Vagina (tissue), 2 donors: Measurements from ENCODE around the gene CFHR5. TPM values are rescaled to one million over a fixed set of nuclear protein-coding genes. Genes with fewer than 3 reads are reported as not detected.
"Not testable (repeated sequence)": the region's sequence is repeated elsewhere in the genome, so short reads cannot be mapped to it uniquely, and the experiment has no call there.

Experiments used
- DNase-seq, 2 donors: peaks; one replicate each; pipeline ENCODE4 v3.0.0-alpha.2; 2017; ENCODE audit errors: extremely low spot score in 2 of 2
- H3K27ac ChIP-seq: fragments of 200-600 bp; sonication (generic); one replicate; pipeline ENCODE4 v1.5.1; 2019
- H3K27me3 ChIP-seq: fragments of 200-600 bp; sonication (generic); one replicate; pipeline ENCODE4 v1.5.1; 2019
- H3K36me3 ChIP-seq, 2 donors: fragments of 200-600 bp; sonication (generic); one replicate each; pipeline ENCODE4 v1.5.1; 2017 to 2019
- H3K4me1 ChIP-seq: fragments of 200-600 bp; sonication (generic); one replicate; pipeline ENCODE4 v1.5.1; 2019
- H3K4me3 ChIP-seq, 2 donors: fragments of 200-600 bp; sonication (generic); 1 replicate in 1 of 2; 2 replicates in 1 of 2; pipeline ENCODE4 v1.5.1; 2016 to 2019
- H3K9me3 ChIP-seq: fragments of 200-600 bp; sonication (generic); one replicate; pipeline ENCODE4 v1.5.1; 2019
- POLR2A ChIP-seq, 2 donors: fragments of 450-650 bp; IDR thresholded peaks; one replicate each; pipeline ENCODE4 v1.6.1; 2017; ENCODE audit warnings: antibody characterized with exemption in 2 of 2, mild to moderate bottlenecking in 2 of 2, moderate library complexity in 2 of 2
- POLR2AphosphoS5 ChIP-seq, 2 donors: sonication (generic); formaldehyde crosslinking; IDR thresholded peaks; one replicate each; pipeline ENCODE4 v1.9.0; 2017; ENCODE audit warnings: antibody characterized with exemption in 2 of 2, mild to moderate bottlenecking in 2 of 2, low read depth in 1 of 2; ENCODE audit not compliant: insufficient read depth in 1 of 2
- intact Hi-C: fragments of 100-400 bp; cut with DNase I; formaldehyde crosslinking; loops from one replicate; pipeline ENCODE4 v1.15.1; 2023
- total RNA-seq: library from RNA; depleted of rRNA; stranded (reverse); fragments of >200 nt; gene quantifications from one replicate; pipeline ENCODE4 v1.2.3, GENCODE V29; 2016
- TF ChIP-seq, protein P1 (sequence below), 3 experiments: fragments of 450-650 bp in 2 of 3; fragments of 200-600 bp in 1 of 3; sonication (generic) in 1 of 3; IDR thresholded peaks; one replicate each; pipeline ENCODE4 v1.5.1; 2017 to 2019; ENCODE audit warnings: antibody characterized with exemption in 3 of 3, mild to moderate bottlenecking in 2 of 3, moderate library complexity in 2 of 3

Gene CFHR5
- total RNA-seq, 1 donor from 2014 or later = not detected

GRCh38 chr1:196980859-196981258 is 3.5 kb downstream of the CFHR5 start:
- Histone ChIP-seq H3K36me3 (no peaks in the 10 kb centered on the region), H3K27me3 (no peaks in the 10 kb centered on the region), H3K9me3 (no peaks in the 10 kb centered on the region), H3K4me3 (no peak overlapping the region), H3K27ac (no peak overlapping the region), H3K4me1 (no peaks in the 10 kb centered on the region)
- TF ChIP-seq POLR2AphosphoS5 (IDR thresholded peaks at IDR 0.05; ENCODE audit: insufficient read depth in 1 of 2, low read depth in 1 of 2) = no peak
- no peak for TF ChIP-seq POLR2A (IDR thresholded peaks at IDR 0.05)
- TF ChIP-seq, protein P1, sequence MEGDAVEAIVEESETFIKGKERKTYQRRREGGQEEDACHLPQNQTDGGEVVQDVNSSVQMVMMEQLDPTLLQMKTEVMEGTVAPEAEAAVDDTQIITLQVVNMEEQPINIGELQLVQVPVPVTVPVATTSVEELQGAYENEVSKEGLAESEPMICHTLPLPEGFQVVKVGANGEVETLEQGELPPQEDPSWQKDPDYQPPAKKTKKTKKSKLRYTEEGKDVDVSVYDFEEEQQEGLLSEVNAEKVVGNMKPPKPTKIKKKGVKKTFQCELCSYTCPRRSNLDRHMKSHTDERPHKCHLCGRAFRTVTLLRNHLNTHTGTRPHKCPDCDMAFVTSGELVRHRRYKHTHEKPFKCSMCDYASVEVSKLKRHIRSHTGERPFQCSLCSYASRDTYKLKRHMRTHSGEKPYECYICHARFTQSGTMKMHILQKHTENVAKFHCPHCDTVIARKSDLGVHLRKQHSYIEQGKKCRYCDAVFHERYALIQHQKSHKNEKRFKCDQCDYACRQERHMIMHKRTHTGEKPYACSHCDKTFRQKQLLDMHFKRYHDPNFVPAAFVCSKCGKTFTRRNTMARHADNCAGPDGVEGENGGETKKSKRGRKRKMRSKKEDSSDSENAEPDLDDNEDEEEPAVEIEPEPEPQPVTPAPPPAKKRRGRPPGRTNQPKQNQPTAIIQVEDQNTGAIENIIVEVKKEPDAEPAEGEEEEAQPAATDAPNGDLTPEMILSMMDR (IDR thresholded peaks at IDR 0.05) = no peak
- intact Hi-C loops = no loop called here
- no peak for DNase-seq

- DNase-seq, H3K9me3 ChIP-seq: not testable (repeated sequence)
Observed at GRCh38 chr1:196982247-196982646, 4.9 kb downstream of the CFHR5 start.

DNA sequence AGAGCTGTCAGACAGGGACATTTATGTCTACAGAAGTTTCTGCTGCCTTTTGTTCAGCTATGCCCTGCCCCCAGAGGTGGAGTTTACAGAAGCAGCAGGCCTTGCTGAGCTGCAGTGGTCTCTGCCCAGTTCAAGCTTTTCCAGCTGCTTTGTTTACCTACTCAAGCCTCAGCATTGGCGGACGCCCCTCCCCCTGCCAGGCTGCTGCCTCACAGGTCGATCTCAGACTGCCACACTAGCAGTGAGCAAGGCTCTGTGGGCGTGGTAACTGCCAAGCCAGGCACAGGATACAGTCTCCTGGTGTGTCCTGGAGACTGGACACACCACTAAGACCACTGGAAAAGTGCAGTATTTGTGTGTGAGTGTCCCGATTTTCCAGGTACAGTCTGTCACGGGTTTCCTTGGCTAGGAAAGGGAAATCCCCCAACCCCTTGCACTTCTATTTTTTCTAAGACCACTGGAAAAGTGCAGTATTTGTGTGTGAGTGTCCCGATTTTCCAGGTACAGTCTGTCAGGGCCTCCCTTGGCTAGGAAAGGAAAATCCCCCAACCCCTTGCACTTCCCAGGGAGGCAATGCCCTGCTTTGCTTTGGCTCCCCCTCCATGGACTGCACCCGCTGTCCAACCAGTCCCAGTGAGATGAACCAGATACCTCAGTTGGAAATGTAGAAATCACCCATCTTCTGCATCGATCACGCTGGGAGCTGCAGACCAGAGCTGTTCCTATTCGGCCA is 14.7 kb downstream of the CFHR5 start:
- not testable (repeated sequence) for H3K27ac ChIP-seq, DNase-seq, H3K27me3 ChIP-seq

More at GRCh38 chr1:196982247-196982646, 4.9 kb downstream of the CFHR5 start:
- H3K4me1 ChIP-seq, intact Hi-C loops, H3K4me3 ChIP-seq, H3K27ac ChIP-seq, H3K36me3 ChIP-seq, H3K27me3 ChIP-seq: not testable (repeated sequence)

DNA sequence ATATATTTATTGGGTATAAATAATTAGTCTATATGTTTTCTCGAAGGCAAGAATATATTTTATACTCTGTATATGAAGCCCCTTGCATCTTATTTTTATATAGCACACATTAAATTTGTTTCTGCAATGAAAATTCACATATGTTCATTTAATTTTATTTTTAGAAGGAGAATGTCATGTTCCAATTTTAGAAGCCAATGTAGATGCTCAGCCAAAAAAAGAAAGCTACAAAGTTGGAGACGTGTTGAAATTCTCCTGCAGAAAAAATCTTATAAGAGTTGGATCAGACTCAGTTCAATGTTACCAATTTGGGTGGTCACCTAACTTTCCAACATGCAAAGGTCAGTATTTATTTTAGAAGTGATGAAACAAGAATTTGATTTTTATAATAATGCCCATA is 16.6 kb downstream of the CFHR5 start:
- Histone ChIP-seq H3K36me3 (no peaks in the 10 kb centered on the region), H3K4me3 (no peak overlapping the region)
- intact Hi-C loops = no loop called here

More for the DNA sequence above, 14.7 kb downstream of the CFHR5 start:
- H3K9me3 ChIP-seq, H3K4me3 ChIP-seq, H3K36me3 ChIP-seq, H3K4me1 ChIP-seq, intact Hi-C loops: not testable (repeated sequence)

DNA sequence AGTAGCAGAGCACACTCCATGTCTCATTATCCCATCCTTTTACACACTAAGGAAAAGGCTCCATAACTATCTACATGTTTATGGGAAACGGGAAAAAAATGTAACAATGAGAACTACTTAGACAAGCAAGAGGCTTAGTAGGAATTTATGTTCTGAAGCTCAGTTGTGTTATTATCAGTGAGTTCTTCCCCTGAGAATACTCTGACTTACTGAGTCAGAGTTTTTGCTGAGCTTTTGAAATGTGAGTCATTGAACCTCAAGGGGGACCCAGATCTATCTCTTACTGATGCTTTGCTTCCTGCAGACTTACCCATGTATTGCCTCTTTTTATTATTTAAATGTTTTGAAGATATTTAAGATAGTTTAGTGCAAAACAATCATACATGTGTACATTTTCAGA is 20.1 kb downstream of the CFHR5 start:
- Histone ChIP-seq H3K4me3 (no peak overlapping the region), H3K36me3 (no peaks in the 10 kb centered on the region), H3K4me1 (no peaks in the 10 kb centered on the region), H3K27ac (no peak overlapping the region), H3K9me3 (no peaks in the 10 kb centered on the region), H3K27me3 (no peaks in the 10 kb centered on the region)
- intact Hi-C loops = no loop called here
- DNase-seq = no peak
- TF ChIP-seq POLR2AphosphoS5 (IDR thresholded peaks at IDR 0.05; ENCODE audit: insufficient read depth in 1 of 2, low read depth in 1 of 2) (no peak), POLR2A (IDR thresholded peaks at IDR 0.05) (no peak)

More for the DNA sequence above, 16.6 kb downstream of the CFHR5 start:
- DNase-seq = no peak
- Histone ChIP-seq H3K4me1 (no peaks in the 10 kb centered on the region), H3K27ac (no peak overlapping the region), H3K9me3 (no peaks in the 10 kb centered on the region), H3K27me3 (no peaks in the 10 kb centered on the region)
- TF ChIP-seq POLR2A (IDR thresholded peaks at IDR 0.05) (no peak), POLR2AphosphoS5 (IDR thresholded peaks at IDR 0.05; ENCODE audit: insufficient read depth in 1 of 2, low read depth in 1 of 2) (no peak)
- TF ChIP-seq, protein P1 (IDR thresholded peaks at IDR 0.05) = no peak

GRCh38 chr1:197001828-197002227 is 24.5 kb downstream of the CFHR5 start:
- Histone ChIP-seq H3K27ac (no peak overlapping the region), H3K9me3 (no peaks in the 10 kb centered on the region), H3K4me3 (no peak overlapping the region), H3K27me3 (no peaks in the 10 kb centered on the region), H3K4me1 (no peaks in the 10 kb centered on the region), H3K36me3 (no peaks in the 10 kb centered on the region)
- TF ChIP-seq POLR2AphosphoS5 (IDR thresholded peaks at IDR 0.05; ENCODE audit: insufficient read depth in 1 of 2, low read depth in 1 of 2) = no peak
- TF ChIP-seq, protein P1 (IDR thresholded peaks at IDR 0.05) = no peak
- no peak for TF ChIP-seq POLR2A (IDR thresholded peaks at IDR 0.05)
- no peak for DNase-seq
- intact Hi-C loops = no loop called here
